ENCODE data around the gene CD48. TPM values are rescaled to one million over a fixed set of nuclear protein-coding genes. Genes with fewer than 3 reads are reported as not detected.

Gene CD48, protein sequence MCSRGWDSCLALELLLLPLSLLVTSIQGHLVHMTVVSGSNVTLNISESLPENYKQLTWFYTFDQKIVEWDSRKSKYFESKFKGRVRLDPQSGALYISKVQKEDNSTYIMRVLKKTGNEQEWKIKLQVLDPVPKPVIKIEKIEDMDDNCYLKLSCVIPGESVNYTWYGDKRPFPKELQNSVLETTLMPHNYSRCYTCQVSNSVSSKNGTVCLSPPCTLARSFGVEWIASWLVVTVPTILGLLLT
- polyA plus RNA-seq (ENCODE audit: insufficient read length in 10 of 10): 10 to 100 TPM in 1 of 10 donors, 1 to 10 TPM in 7, under 1 TPM in 2; 0.97 to 20.2 (median 1.8) TPM
- long read RNA-seq, donor 1, partial matches to known transcripts: 0 of 1 reads
- long read RNA-seq, donor 1, other reads (novel, unspliced or antisense): 0 of 1 reads
- long read RNA-seq, donor 2, partial matches to known transcripts: 0 of 1 reads
- long read RNA-seq, donor 2, other reads (novel, unspliced or antisense): 0 of 1 reads
- long read RNA-seq, donor 3: 0 reads
- long read RNA-seq, donor 4: 0 reads
- long read RNA-seq, donor 5, partial matches to known transcripts: 0 of 1 reads
- long read RNA-seq, donor 5, other reads (novel, unspliced or antisense): 0 of 1 reads
- long read RNA-seq, donor 6, partial matches to known transcripts: 0 of 1 reads
- long read RNA-seq, donor 6, other reads (novel, unspliced or antisense): 0 of 1 reads
- long read RNA-seq, donor 7, partial matches to known transcripts: 0 of 2 reads
- long read RNA-seq, donor 7, other reads (novel, unspliced or antisense): 0 of 2 reads
- long read RNA-seq, donor 8, partial matches to known transcripts: 0 of 2 reads
- long read RNA-seq, donor 8, other reads (novel, unspliced or antisense): 0 of 2 reads
- long read RNA-seq, donor 9, partial matches to known transcripts: 0 of 1 reads
- long read RNA-seq, donor 9, other reads (novel, unspliced or antisense): 0 of 1 reads

DNA sequence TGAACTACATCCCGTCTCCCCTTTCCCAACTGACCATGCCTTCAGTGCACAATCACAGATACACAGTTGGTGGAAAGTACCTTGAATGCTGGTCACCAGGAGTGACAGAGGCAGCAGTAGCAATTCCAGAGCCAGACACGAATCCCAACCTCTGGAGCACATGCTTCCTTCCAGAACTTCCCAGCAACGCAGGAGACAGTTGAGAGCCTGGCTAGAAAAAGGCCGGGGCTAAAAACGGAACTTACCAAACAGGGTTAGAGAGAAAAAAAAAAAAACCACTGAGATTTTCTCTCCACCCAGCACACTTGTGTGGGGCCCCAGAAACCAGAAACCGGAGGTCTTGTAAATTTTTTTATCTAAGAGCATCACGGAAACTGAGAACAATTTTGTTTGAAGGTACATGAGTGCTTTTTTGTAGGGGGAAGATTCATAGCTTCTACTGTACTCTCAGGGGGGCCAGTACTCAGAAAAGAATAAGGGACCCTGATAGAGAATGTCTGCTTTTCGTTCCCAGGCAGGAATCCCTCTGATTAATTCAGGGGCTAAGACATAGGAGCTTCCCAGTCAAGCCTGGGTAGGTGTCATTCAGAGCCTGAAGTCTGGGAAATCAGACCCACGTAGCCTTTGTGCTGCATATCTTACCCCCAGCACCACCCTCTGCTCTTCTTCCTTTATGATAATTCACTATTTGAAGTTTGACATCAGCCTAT, at the start of gene CD48:
CD48 (minus strand) TSS at position 221 of the 710 bp plus-strand sequence; CDS start at position 162, 59 bp downstream.
- DNase-seq: no peak

DNA sequence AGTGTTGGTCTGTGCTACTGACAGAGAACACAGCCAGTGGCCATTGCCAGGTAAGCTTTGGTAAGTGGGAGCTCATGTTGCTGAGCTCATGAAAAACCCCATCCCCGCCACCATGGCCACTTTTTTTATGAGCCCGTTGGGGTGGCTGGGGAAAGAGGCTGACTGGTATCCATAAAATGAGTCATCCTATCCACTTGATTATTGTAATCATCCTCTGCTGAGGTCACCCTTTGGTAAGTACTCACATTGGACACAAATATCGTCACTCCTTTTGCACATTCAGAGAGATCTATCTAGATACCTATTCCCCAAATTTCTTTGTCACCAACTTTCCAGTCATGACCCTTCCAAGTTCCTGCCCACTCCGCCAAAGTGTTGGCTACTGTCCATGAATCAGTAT, 49.4 kb upstream of the CD48 start:
- no peak for DNase-seq

GRCh38 chr1:160759740-160760139, 48.1 kb upstream of the CD48 start:
- DNase-seq: no peak

DNA sequence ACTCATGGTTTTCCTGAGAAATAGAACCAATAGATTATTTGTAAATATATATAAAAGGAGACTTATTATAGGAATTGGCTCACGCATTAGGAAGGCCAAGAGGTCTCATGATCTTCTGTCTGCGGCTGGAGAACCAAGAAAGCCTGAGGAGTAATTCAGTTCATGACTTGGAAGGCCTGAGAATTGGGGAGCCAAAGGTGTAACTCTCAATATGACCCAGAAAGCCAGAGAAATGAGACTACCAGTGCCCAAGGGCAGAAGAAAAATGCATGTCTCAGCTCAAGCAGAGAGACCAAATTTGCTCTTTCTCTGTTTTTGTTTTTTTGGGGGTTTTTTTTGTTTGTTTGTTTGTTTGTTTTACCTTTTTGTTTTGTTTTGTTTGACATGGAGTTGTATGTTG, 46.9 kb upstream of the CD48 start:
- no peak for DNase-seq

DNA sequence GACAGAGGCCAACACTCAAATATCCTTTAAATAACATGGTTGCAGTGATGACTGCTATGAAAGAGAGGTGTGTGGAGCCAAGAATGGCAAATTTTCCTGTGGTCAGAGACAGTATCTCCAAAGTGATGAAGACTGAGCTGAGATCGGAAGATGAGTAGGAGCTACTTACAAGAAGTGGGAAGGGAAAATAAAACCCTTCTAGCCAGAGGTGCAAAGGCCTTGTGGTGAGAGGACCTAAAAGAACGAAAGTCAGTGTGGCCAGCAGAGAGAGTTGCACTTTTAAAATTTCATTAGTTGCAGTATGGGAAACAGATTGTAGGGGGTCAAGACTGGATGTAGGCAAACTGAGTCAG, 45.2 kb upstream of the CD48 start:
- DNase-seq: no peak

DNA sequence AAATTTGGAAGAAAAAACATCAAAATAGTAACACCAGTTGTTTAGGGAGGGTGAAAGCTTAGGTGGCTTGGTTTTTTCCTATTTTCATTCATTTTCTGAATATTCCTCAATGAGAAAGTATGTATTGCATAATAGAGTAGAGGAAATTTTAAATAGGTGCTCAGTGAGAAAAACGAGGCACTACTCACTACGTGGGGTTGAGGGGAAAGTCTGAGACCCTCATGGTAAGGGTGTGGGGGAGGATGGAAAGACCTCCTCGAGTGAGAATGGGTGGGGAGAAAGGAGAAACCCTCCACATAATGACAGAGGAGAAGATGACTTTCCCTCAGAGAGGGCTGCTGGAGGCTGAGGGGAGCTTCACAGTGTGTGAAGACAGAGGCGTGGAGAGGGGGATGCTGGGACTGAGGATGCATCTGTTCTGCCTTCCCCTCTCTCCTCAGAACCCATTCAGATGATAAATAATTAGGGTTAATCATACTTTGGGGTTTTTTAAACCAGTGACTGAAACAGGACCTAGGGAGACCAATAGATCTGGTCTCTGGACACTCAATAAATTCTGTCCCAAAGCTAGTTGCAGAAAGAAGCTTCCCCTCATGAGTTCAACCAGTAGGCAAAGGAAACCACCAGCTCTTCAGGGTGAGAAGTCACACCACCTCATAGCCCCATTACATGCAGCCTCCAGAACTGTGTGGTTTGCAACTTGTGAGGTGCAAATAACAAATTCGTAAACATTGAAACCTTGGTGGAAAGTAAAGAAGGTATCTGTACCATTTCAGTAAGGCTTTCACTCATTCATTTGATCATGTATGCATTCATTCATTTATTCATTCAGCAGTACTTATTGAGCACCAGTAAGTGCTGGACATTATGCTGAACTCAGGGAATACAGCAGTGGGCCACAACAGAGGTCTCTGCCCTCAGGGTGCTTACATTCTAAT, 44.6 kb upstream of the CD48 start:
- DNase-seq: no peak

DNA sequence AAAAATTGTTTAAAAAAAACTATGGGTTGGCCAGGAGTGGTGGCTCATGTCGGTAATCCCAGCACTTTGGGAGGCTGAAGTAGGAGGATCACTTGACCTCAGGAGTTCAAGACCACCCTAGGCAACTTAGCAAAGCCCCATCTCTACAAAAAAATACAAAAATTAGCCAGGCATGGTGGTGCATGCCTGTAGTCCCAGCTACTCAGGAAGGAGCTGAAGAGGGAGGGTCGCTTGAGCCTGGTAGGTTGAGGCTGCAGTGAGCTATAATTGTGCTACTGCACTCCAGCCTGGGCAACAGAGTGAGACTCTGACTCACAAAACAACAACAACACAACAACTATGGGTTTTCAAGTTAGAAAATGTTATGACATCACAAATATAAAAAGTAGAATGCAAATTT, 43.8 kb upstream of the CD48 start:
- DNase-seq: no peak

DNA sequence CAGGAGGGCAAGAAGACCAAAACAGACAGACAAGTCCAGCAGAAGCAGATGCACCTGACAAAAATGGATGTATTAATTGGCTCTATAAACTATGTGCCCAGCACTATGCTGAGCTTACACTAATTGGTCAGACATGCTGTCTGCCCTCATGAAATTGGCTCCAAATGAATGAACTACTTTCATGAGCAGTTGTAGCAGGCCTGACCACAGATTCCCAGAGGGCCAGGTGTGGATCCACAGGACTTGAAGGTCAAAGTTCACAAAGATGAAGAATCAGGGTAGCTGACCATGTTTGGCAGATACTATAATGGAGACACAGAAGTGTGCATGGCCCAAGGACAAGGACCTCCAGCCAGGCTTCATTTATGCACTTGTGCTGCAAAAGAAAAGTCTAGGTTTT, 42.0 kb upstream of the CD48 start:
- no peak for DNase-seq

GRCh38 chr1:160752924-160753323, 41.3 kb upstream of the CD48 start:
- no peak for DNase-seq

DNA sequence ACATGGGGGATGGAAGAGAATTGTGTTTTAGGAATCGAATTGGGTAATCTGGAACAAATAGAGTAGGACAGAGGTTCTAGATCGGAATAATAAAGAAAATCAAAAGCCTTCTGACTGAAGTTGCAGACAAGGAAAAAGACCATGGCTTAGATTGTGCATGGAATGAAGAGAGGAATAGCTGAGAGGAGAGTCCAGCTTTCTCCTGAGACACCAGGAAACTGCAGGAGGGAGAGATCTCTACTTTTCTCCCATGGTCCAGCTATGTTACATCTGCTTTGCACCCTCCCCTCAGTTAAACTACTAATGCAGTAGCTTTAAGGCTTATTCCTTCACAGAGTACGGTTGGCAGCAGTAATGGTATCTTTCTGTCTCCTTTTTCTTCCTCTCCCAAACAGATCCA, 40.8 kb upstream of the CD48 start:
- no peak for DNase-seq

- DNase-seq: no peak
Measured at GRCh38 chr1:160750608-160751007, 39.0 kb upstream of the CD48 start.

- DNase-seq: no peak
Measured at GRCh38 chr1:160748878-160749269, 37.3 kb upstream of the CD48 start.

- DNase-seq: no peak
Measured at GRCh38 chr1:160748181-160748877, 36.7 kb upstream of the CD48 start.

GRCh38 chr1:160747717-160748116, 36.1 kb upstream of the CD48 start:
- no peak for DNase-seq

DNA sequence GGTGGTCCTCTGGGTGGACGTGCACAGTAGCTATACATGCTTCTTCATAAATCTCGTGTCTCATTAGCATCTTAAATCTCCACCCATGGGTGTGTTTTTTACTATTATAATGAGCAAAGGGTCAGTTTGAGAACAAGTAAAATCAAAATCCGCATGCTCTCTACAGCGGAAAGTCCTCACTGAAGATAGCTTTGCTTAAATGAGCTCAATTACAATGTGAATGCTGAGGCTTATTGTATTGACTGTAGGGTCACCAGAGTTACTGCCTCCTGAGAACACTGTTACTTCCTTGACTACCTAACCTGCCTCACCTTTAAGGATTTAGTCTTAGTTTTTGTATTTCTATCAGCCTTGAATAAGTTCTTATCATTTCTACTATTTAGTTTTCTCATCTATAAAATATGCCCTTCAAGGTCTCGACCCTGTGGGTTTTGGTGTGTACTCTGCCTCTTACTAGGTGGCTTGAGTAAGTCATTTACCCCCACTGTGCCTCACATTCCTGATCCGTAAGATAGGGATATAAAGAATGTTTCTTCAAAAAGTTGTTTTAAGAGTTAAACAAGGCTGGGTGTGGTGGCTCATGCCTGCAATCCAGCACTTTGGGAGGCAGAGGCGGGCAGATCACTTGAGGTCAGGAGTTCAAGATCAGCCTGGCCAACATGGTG, 35.3 kb upstream of the CD48 start:
- DNase-seq: no peak

GRCh38 chr1:160745551-160745950, 33.9 kb upstream of the CD48 start:
- no peak for DNase-seq

DNA sequence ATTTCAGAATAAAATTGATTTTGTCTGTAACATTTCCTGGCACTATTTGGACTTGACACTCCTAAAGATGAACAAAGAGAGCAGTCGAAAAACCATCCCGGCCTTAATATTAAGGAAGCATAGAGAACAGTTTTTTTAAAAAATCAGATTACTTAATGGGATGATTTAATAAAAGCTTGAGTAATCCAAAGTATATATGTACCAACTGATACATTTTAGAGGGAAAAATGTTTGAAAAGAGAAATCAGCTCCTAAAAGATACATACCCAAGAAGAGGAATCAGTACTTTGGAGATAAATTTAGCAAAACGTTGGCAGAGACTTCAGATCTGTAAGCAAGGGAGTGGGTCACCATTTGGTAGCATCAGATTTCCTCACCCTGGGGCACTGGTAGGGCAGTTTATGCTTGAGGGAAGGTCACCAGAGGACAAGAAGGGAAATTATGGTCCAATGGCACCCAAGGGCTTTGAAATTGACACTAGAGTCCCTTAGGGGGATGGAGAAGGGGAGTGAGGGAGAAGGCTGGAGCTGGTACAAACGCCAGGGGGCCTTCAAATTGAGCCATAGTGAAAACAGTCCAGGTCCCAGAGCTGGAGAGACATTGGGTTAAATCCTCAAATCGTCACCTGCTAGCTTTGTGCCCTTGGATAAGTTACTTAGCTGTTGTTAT, 33.4 kb upstream of the CD48 start:
- DNase-seq: no peak

GRCh38 chr1:160744199-160744851, 32.7 kb upstream of the CD48 start:
- DNase-seq: no peak

- DNase-seq: no peak
Measured at GRCh38 chr1:160743266-160743665, 31.6 kb upstream of the CD48 start.

All from muscle of back (tissue), 13 donors.